A549 (cell line): ENCODE results near the gene ZNF552. TPM values are rescaled to one million over a fixed set of nuclear protein-coding genes. Genes with fewer than 3 reads are reported as not detected.
"Not testable (repeated sequence)": the region's sequence is repeated elsewhere in the genome, so short reads cannot be mapped to it uniquely, and the experiment has no call there.

ENCODE experiments used
- ATAC-seq, 2 experiments: fragments of 200-7000 bp in 1 of 2; fragments of >200 bp in 1 of 2; cut with Nextera tagmentation in 1 of 2; cut with Tn5 transposase in 1 of 2; 3 replicates each; pipeline versions ENCODE4 v1.8.0 to v1.9.1; 2018 to 2020; ENCODE audit warnings: mild to moderate bottlenecking in 1 of 2, moderate library complexity in 1 of 2
- CTCF ChIA-PET: fragments of 300-600 bp; sonication (Branson Sonifier 250); formaldehyde crosslinking; extraction: SDS; loops from one replicate; lab custom pipeline; 2021; ENCODE audit warnings: antibody characterized with exemption, inconsistent platforms; lab: Yijun Ruan, JAX
- POLR2A ChIA-PET: fragments of 350-600 bp; formaldehyde crosslinking; extraction: SDS; loops from one replicate; lab custom pipeline; 2021; ENCODE audit warnings: antibody characterized with exemption, inconsistent platforms; lab: Yijun Ruan, JAX
- DNase-seq, 2 experiments: peaks; one replicate each; pipeline versions ENCODE4 v3.0.0 to v3.0.0-alpha.2; 2011 to 2016; ENCODE audit warnings: low read depth in 1 of 2, low spot score in 1 of 2
- FAIRE-seq: peaks from 2 replicates; lab custom pipeline; 2011; peaks lifted over from hg19 to GRCh38; lab: Jason Lieb, UNC
- H3K27ac ChIP-seq, 2 experiments: fragments of >200 bp; sonication (Bioruptor Twin); formaldehyde crosslinking; 3 replicates each; pipeline ENCODE4 v1.5.1; 2016 to 2017
- H3K4me1 ChIP-seq: fragments of >200 bp; sonication (Bioruptor Twin); formaldehyde crosslinking; 3 replicates; pipeline ENCODE4 v1.6.1; 2016
- H3K4me2 ChIP-seq: fragments of >200 bp; sonication (Bioruptor Twin); formaldehyde crosslinking; 3 replicates; pipeline ENCODE4 v1.6.1; 2016
- H3K4me3 ChIP-seq: fragments of >200 bp; sonication (Bioruptor Twin); formaldehyde crosslinking; 3 replicates; pipeline ENCODE4 v1.5.1; 2016
- H3K9me3 ChIP-seq: fragments of >200 bp; sonication (Bioruptor Twin); formaldehyde crosslinking; 3 replicates; pipeline ENCODE4 v1.6.1; 2016
- CBX8 ChIP-seq: fragments of 200-600 bp; sonication (generic); IDR thresholded peaks from 2 replicates; pipeline ENCODE4 v1.6.1; 2016
- CHD2 ChIP-seq: fragments of 150-350 bp; IDR thresholded peaks from 2 replicates; pipeline ENCODE4 v1.6.1; 2014; ENCODE audit warnings: low read length; ENCODE audit not compliant: partially characterized antibody
- EHF ChIP-seq: fragments of 250-450 bp; sonication (Bioruptor Pico); IDR thresholded peaks from 2 replicates; pipeline ENCODE4 v1.5.0; 2020; ENCODE audit warnings: mild to moderate bottlenecking
- FOXS1 ChIP-seq: fragments of 250-450 bp; sonication (Bioruptor Pico); IDR thresholded peaks from 2 replicates; pipeline ENCODE4 v1.5.0; 2020; ENCODE audit warnings: mild to moderate bottlenecking, moderate library complexity
- HOXB5 ChIP-seq: fragments of 250-450 bp; sonication (Bioruptor Pico); IDR thresholded peaks from 2 replicates; pipeline ENCODE4 v1.5.0; 2020; ENCODE audit warnings: mild to moderate bottlenecking, moderate library complexity
- MAFK ChIP-seq: fragments of 450-650 bp; IDR thresholded peaks from 2 replicates; pipeline ENCODE4 v1.6.1; 2014; ENCODE audit not compliant: partially characterized antibody
- MAZ ChIP-seq: fragments of 150-350 bp; IDR thresholded peaks from 2 replicates; pipeline ENCODE4 v1.6.1; 2014; ENCODE audit warnings: antibody characterized with exemption, low read depth, low read length, borderline replicate concordance
- MYC ChIP-seq: IDR thresholded peaks from 2 replicates; pipeline ENCODE4 v1.6.1; 2012; ENCODE audit warnings: mild to moderate bottlenecking, inconsistent platforms, low read length, improper control_type of control experiment, borderline replicate concordance
- NPAS2 ChIP-seq: fragments of 250-450 bp; sonication (Bioruptor Pico); IDR thresholded peaks from 2 replicates; pipeline ENCODE4 v1.8.0; 2022; ENCODE audit warnings: mild to moderate bottlenecking, moderate library complexity, borderline replicate concordance
- RARB ChIP-seq: fragments of 250-450 bp; sonication (Bioruptor Pico); IDR thresholded peaks from 2 replicates; pipeline ENCODE4 v1.8.0; 2021; ENCODE audit warnings: mild to moderate bottlenecking, moderate library complexity
- RCOR1 ChIP-seq: fragments of 150-350 bp; IDR thresholded peaks from 2 replicates; pipeline ENCODE4 v1.6.1; 2014; ENCODE audit warnings: antibody characterized with exemption, low read length, low read depth
- ZC3H11A ChIP-seq: fragments of 450-650 bp; IDR thresholded peaks from 2 replicates; pipeline ENCODE4 v1.6.1; 2014; ENCODE audit warnings: antibody characterized with exemption, mild to moderate bottlenecking
- ZSCAN20 ChIP-seq: fragments of 250-450 bp; sonication (Bioruptor Pico); IDR thresholded peaks from 2 replicates; pipeline ENCODE4 v1.8.0; 2022; ENCODE audit warnings: mild to moderate bottlenecking, moderate library complexity
- whole genome bisulfite sequencing: methylation state at CpG from one replicate; pipeline ENCODE4 v1.1.6; 2017; ENCODE audit errors: missing lambda C conversion rate; 5-methylcytosine and 5-hydroxymethylcytosine counted together
- polyA plus RNA-seq, 4 experiments: library from polyadenylated mRNA; depleted of rRNA in 3 of 4; stranded (reverse); fragments of >200 nt; fragmentation: RNase III in 1 of 4; extraction: RNeasy Plus Mini Kit Qiagen cat#74134 plus additional on column Dnase treatment in 1 of 4; gene quantifications; 2 replicates in 3 of 4; 3 replicates in 1 of 4; pipeline ENCODE4 v1.2.3, GENCODE V29; 2011 to 2017
- TF ChIP-seq, protein P1 (sequence below): fragments of >200 bp; sonication (Bioruptor Twin); formaldehyde crosslinking; IDR thresholded peaks from 3 replicates; pipeline ENCODE4 v1.6.1; 2016
- TF ChIP-seq, protein P2 (sequence below): fragments of 450-650 bp; IDR thresholded peaks from 2 replicates; pipeline ENCODE4 v1.6.1; 2014; ENCODE audit warnings: antibody characterized with exemption
- TF ChIP-seq, protein P3 (sequence below): IDR thresholded peaks from 2 replicates; pipeline ENCODE4 v1.6.1; 2012
- TF ChIP-seq, protein P4 (sequence below): fragments of 200-600 bp; sonication (generic); IDR thresholded peaks from 2 replicates; pipeline ENCODE4 v1.6.1; 2016; ENCODE audit warnings: antibody characterized with exemption, mild to moderate bottlenecking, moderate library complexity
- TF ChIP-seq, protein P5 (sequence below): IDR thresholded peaks from 2 replicates; pipeline ENCODE4 v1.6.1; 2012; ENCODE audit warnings: low read depth, borderline replicate concordance

ZNF552 gene
- polyA plus RNA-seq, 2 of the 4 experiments (the other 2 are of a cell fraction): 5.7 to 7.2 TPM

DNA sequence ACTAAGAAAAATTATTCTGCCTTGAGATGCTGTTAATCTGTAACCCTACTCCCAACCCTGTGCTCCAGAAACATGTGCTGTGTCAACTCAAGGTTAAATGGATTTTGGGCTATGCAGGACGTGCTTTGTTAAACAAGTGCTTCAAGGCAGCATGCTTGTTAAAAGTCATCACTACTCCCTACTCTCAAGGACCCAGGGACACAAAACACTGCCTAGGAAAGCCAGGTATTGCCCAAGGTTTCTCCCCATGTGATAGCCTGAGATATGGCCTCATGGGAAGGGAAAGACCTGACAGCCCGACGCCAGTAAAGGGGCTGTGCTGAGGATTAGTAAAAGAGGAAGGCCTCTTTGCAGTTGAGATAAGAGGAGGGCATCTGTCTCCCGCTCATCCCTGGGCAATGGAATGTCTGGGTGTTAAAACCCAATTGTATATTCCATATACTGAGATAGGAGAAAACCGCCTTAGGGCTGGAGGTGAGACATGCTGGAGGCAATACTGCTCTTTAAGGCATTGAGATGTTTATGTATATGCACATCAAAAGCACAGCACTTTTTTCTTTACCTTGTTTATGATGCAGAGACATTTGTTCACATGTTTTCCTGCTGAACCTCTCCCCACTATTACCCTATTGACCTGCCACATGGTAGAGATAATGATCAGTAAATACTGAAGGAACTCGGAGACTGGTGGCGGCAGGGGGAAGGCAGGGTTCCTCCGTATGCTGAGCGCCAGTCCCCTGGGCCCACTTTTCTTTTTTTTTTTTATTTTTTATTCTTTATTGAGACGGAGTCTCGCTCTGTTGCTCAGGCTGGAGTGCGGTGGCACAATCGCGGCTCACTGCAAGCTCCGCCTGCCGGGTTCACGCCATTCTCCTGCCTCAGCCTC, 4.1 kb downstream of the ZNF552 start:
- DNase-seq, H3K4me3 ChIP-seq, H3K27ac ChIP-seq, POLR2A ChIA-PET, CTCF ChIA-PET, ATAC-seq, H3K4me1 ChIP-seq, H3K4me2 ChIP-seq, FAIRE-seq: not testable (repeated sequence)
- H3K9me3 ChIP-seq: peaks cover 48% of the 10 kb centered on the region
- whole genome bisulfite sequencing: 97% methylated on average over 17 of the region's 17 CpGs

DNA sequence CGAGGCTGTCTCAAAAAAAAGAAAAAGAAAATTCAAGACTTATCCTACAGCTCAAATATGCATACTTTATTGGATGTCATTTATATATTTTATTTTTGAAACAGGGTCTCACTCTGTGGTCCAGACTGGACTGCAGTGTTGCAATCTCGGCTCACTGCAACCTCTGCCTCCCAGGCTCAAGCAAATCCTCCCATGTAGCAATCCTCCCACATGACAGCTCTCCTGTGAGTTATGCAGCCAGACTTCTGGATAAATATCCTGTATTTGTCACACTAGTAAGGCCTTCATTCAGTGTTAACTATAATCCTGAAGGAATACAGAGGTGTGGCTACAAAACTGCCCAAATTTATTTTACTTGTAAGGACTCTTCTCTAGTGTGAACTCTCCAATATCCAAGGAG, 7.2 kb downstream of the ZNF552 start:
- Histone ChIP-seq H3K27ac (no peak overlapping the region), H3K4me1 (no peaks in the 10 kb centered on the region), H3K9me3 (peaks cover 72% of the 10 kb centered on the region), H3K4me3 (no peak overlapping the region), H3K4me2 (no peak overlapping the region)
- FAIRE-seq (no peak), ATAC-seq (no peak), DNase-seq (no peak)
- TF ChIP-seq, protein P1, sequence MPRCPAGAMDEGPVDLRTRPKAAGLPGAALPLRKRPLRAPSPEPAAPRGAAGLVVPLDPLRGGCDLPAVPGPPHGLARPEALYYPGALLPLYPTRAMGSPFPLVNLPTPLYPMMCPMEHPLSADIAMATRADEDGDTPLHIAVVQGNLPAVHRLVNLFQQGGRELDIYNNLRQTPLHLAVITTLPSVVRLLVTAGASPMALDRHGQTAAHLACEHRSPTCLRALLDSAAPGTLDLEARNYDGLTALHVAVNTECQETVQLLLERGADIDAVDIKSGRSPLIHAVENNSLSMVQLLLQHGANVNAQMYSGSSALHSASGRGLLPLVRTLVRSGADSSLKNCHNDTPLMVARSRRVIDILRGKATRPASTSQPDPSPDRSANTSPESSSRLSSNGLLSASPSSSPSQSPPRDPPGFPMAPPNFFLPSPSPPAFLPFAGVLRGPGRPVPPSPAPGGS: no peak
- TF ChIP-seq, protein P2, sequence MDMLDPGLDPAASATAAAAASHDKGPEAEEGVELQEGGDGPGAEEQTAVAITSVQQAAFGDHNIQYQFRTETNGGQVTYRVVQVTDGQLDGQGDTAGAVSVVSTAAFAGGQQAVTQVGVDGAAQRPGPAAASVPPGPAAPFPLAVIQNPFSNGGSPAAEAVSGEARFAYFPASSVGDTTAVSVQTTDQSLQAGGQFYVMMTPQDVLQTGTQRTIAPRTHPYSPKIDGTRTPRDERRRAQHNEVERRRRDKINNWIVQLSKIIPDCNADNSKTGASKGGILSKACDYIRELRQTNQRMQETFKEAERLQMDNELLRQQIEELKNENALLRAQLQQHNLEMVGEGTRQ: no peak
- TF ChIP-seq MAFK: no peak
- TF ChIP-seq, protein P3, sequence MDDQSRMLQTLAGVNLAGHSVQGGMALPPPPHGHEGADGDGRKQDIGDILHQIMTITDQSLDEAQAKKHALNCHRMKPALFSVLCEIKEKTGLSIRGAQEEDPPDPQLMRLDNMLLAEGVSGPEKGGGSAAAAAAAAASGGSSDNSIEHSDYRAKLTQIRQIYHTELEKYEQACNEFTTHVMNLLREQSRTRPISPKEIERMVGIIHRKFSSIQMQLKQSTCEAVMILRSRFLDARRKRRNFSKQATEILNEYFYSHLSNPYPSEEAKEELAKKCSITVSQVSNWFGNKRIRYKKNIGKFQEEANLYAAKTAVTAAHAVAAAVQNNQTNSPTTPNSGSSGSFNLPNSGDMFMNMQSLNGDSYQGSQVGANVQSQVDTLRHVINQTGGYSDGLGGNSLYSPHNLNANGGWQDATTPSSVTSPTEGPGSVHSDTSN: no peak
- TF ChIP-seq ZSCAN20: no peak
- no peak for TF ChIP-seq EHF (CRISPR knock-in tag)
- no peak for TF ChIP-seq FOXS1 (CRISPR knock-in tag)
- TF ChIP-seq, protein P4, sequence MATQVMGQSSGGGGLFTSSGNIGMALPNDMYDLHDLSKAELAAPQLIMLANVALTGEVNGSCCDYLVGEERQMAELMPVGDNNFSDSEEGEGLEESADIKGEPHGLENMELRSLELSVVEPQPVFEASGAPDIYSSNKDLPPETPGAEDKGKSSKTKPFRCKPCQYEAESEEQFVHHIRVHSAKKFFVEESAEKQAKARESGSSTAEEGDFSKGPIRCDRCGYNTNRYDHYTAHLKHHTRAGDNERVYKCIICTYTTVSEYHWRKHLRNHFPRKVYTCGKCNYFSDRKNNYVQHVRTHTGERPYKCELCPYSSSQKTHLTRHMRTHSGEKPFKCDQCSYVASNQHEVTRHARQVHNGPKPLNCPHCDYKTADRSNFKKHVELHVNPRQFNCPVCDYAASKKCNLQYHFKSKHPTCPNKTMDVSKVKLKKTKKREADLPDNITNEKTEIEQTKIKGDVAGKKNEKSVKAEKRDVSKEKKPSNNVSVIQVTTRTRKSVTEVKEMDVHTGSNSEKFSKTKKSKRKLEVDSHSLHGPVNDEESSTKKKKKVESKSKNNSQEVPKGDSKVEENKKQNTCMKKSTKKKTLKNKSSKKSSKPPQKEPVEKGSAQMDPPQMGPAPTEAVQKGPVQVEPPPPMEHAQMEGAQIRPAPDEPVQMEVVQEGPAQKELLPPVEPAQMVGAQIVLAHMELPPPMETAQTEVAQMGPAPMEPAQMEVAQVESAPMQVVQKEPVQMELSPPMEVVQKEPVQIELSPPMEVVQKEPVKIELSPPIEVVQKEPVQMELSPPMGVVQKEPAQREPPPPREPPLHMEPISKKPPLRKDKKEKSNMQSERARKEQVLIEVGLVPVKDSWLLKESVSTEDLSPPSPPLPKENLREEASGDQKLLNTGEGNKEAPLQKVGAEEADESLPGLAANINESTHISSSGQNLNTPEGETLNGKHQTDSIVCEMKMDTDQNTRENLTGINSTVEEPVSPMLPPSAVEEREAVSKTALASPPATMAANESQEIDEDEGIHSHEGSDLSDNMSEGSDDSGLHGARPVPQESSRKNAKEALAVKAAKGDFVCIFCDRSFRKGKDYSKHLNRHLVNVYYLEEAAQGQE: no peak
- TF ChIP-seq MYC: no peak
- TF ChIP-seq, protein P5, sequence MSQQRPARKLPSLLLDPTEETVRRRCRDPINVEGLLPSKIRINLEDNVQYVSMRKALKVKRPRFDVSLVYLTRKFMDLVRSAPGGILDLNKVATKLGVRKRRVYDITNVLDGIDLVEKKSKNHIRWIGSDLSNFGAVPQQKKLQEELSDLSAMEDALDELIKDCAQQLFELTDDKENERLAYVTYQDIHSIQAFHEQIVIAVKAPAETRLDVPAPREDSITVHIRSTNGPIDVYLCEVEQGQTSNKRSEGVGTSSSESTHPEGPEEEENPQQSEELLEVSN: no peak
- TF ChIP-seq CBX8: no peak
- TF ChIP-seq CHD2: no peak
- no peak for TF ChIP-seq MAZ
- TF ChIP-seq NPAS2 (CRISPR knock-in tag): no peak
- TF ChIP-seq ZC3H11A: no peak
- no peak for TF ChIP-seq HOXB5 (CRISPR knock-in tag)
- TF ChIP-seq RCOR1: no peak
- TF ChIP-seq RARB (CRISPR knock-in tag): no peak
- WGBS: 93% methylated on average over 2 of the region's 2 CpGs
- ChIA-PET CTCF (no interaction called here), POLR2A (interaction anchor here (1.1 kb wide), 1 partner anchor 12 kb away, joined by 3 read pairs; no protein-coding TSS in a partner anchor)
